K562 (cell line): ENCODE measurements around the gene QRICH1. TPM values are rescaled to one million over a fixed set of nuclear protein-coding genes. Genes with fewer than 3 reads are reported as not detected.

ENCODE experiments used
- ATAC-seq: fragments of 200-7000 bp; cut with Tn5 transposase; 3 replicates; pipeline ENCODE4 v1.9.1; 2020; ENCODE audit warnings: moderate library complexity
- BruUV-seq: library from RNA; stranded (reverse); fragments of 400-500 nt; replicated peaks from 2 replicates; lab custom pipeline; 2021; lab: Mats Ljungman, UMichigan
- CTCF ChIA-PET: fragments of 300-600 bp; formaldehyde crosslinking; extraction: SDS; loops from one replicate; lab custom pipeline; 2021; ENCODE audit warnings: low intra/inter-chr PET ratio; lab: Yijun Ruan, JAX
- POLR2A ChIA-PET: fragments of 300-600, 350-650 bp; sonication (Branson Sonifier 250); formaldehyde crosslinking; extraction: SDS; loops from one replicate; lab custom pipeline; 2021; ENCODE audit warnings: antibody characterized with exemption, inconsistent platforms; lab: Yijun Ruan, JAX
- DNase-seq, 4 experiments: peaks; one replicate each; pipeline versions ENCODE4 v3.0.0 to v3.0.0-alpha.2; 2011 to 2018; ENCODE audit warnings: low spot score in 3 of 4, mixed read lengths in 3 of 4; ENCODE audit errors: extremely low read depth in 1 of 4
- FAIRE-seq: peaks from 2 replicates; lab custom pipeline; 2011; peaks lifted over from hg19 to GRCh38; lab: Jason Lieb, UNC
- H2AFZ ChIP-seq: 2 replicates; pipeline ENCODE4 v1.6.0; 2011; ENCODE audit warnings: low read depth, low read length, control low read depth, inconsistent platforms
- H3K27ac ChIP-seq: fragments of 200-600 bp; 3 replicates; pipeline ENCODE4 v1.8.0; 2011; ENCODE audit warnings: low read depth, mild to moderate bottlenecking, control low read depth, inconsistent platforms, low read length, moderate library complexity, mixed read lengths; ENCODE audit errors: extremely low read depth
- H3K27me3 ChIP-seq, 2 experiments: fragments of 300-600 bp in 1 of 2; 2 replicates in 1 of 2; 3 replicates in 1 of 2; pipeline versions ENCODE4 v1.6.0 to v1.8.0; 2011; ENCODE audit warnings: inconsistent platforms in 2 of 2, low read length in 2 of 2, mild to moderate bottlenecking in 1 of 2, mixed read lengths in 1 of 2, moderate library complexity in 1 of 2; ENCODE audit not compliant: control insufficient read depth in 2 of 2, insufficient read depth in 2 of 2
- H3K36me3 ChIP-seq: fragments of 300-600 bp; 3 replicates; pipeline ENCODE4 v1.8.0; 2011; ENCODE audit warnings: mild to moderate bottlenecking, low read length, inconsistent platforms; ENCODE audit not compliant: control insufficient read depth, insufficient read depth
- H3K4me1 ChIP-seq, 2 experiments: fragments of 200-600 bp in 1 of 2; replicated peaks in 1 of 2; 2 replicates in 1 of 2; 3 replicates in 1 of 2; pipeline versions ENCODE4 v1.5.1 to v1.8.0; 2011; ENCODE audit warnings: inconsistent platforms in 2 of 2, low read length in 2 of 2, mild to moderate bottlenecking in 1 of 2, mixed read lengths in 1 of 2, moderate library complexity in 1 of 2; ENCODE audit not compliant: control insufficient read depth in 2 of 2, insufficient read depth in 2 of 2
- H3K4me2 ChIP-seq: 2 replicates; pipeline ENCODE4 v1.6.1; 2011; ENCODE audit warnings: low read length, control low read depth, inconsistent platforms, mixed read lengths; ENCODE audit not compliant: insufficient read depth
- H3K4me3 ChIP-seq: fragments of 200-600 bp; sonication (generic), shearing (Covaris generic); 2 replicates; pipeline ENCODE4 v1.5.1; 2016; ENCODE audit warnings: control low read depth, inconsistent platforms
- H3K79me2 ChIP-seq: fragments of 200-600 bp; 3 replicates; pipeline ENCODE4 v1.8.0; 2011; ENCODE audit warnings: low read length, inconsistent platforms; ENCODE audit not compliant: control insufficient read depth, insufficient read depth
- H3K9ac ChIP-seq, 2 experiments: 2 replicates each; pipeline versions ENCODE4 v1.6.0 to v1.6.1; 2011; ENCODE audit warnings: low read depth in 2 of 2, low read length in 2 of 2, control low read depth in 1 of 2, inconsistent platforms in 1 of 2, mild to moderate bottlenecking in 1 of 2, mixed read lengths in 1 of 2; ENCODE audit not compliant: insufficient read depth in 1 of 2
- H3K9me1 ChIP-seq: one replicate; pipeline ENCODE4 v1.6.0; 2011; ENCODE audit warnings: inconsistent platforms, mild to moderate bottlenecking, low read length, moderate library complexity; ENCODE audit not compliant: control insufficient read depth, insufficient read depth
- H3K9me3 ChIP-seq: replicated peaks from 2 replicates; pipeline ENCODE4 v1.5.1; 2011; ENCODE audit warnings: low read depth, low read length, inconsistent platforms; ENCODE audit not compliant: control insufficient read depth, insufficient read depth
- H4K20me1 ChIP-seq: replicated peaks from 2 replicates; pipeline ENCODE4 v1.6.1; 2011; ENCODE audit warnings: low read length, inconsistent platforms, mixed read lengths; ENCODE audit not compliant: control insufficient read depth, insufficient read depth
- BACH1 ChIP-seq: fragments of 200-800 bp; sonication (Bioruptor generic); IDR thresholded peaks from 2 replicates; pipeline ENCODE4 v1.6.1; 2016; ENCODE audit warnings: missing genetic modification characterization, missing compliant biosample characterization
- BRF1 ChIP-seq: IDR thresholded peaks from 3 replicates; pipeline ENCODE4 v1.6.1; 2011; ENCODE audit warnings: borderline replicate concordance, mild to moderate bottlenecking; ENCODE audit not compliant: insufficient read length; ENCODE audit errors: extremely low read depth
- CBX8 ChIP-seq: fragments of 200-600 bp; sonication (generic); IDR thresholded peaks from 2 replicates; pipeline ENCODE4 v1.6.1; 2012; ENCODE audit warnings: borderline replicate concordance, mixed run types, low read depth, mild to moderate bottlenecking, moderate library complexity, mixed read lengths, low read length, control low read depth, inconsistent platforms; ENCODE audit not compliant: poor library complexity, severe bottlenecking; ENCODE audit errors: extremely low read depth
- CHD2 ChIP-seq: IDR thresholded peaks from 2 replicates; pipeline ENCODE4 v1.6.1; 2011; ENCODE audit warnings: low read depth, low read length
- HOXB6 ChIP-seq: fragments of 250-450 bp; sonication (Bioruptor Pico); IDR thresholded peaks from 2 replicates; pipeline ENCODE4 v1.5.1; 2022; ENCODE audit warnings: mild to moderate bottlenecking, borderline replicate concordance
- HSF4 ChIP-seq: fragments of 250-450 bp; sonication (Bioruptor Pico); IDR thresholded peaks from 2 replicates; pipeline ENCODE4 v2.1.2; 2022; ENCODE audit warnings: mild to moderate bottlenecking, moderate library complexity, borderline replicate concordance
- MEF2A ChIP-seq: IDR thresholded peaks from 2 replicates; pipeline ENCODE4 v1.6.1; 2011; ENCODE audit warnings: low read depth, mild to moderate bottlenecking, low read length, moderate library complexity; ENCODE audit not compliant: control insufficient read depth
- PHF8 ChIP-seq: fragments of 200-600 bp; sonication (generic); IDR thresholded peaks from 2 replicates; pipeline ENCODE4 v1.6.1; 2012; ENCODE audit warnings: mixed run types, mild to moderate bottlenecking, inconsistent platforms, low read length, moderate library complexity, borderline replicate concordance
- PHTF2 ChIP-seq: fragments of 250-450 bp; sonication (Bioruptor Pico); IDR thresholded peaks from 2 replicates; pipeline ENCODE4 v1.5.0; 2021; ENCODE audit warnings: mild to moderate bottlenecking
- POLR2B ChIP-seq: fragments of 450-650 bp; IDR thresholded peaks from 2 replicates; pipeline ENCODE4 v1.6.1; 2018; ENCODE audit warnings: low read depth; ENCODE audit not compliant: partially characterized antibody
- RBFOX2 ChIP-seq: fragments of 200-400 bp; formaldehyde crosslinking; IDR thresholded peaks from 2 replicates; pipeline ENCODE4 v1.6.1; 2017; ENCODE audit warnings: low read depth, mild to moderate bottlenecking, low read length, moderate library complexity
- SAFB ChIP-seq: fragments of 200-400 bp; formaldehyde crosslinking; IDR thresholded peaks from 2 replicates; pipeline ENCODE4 v1.6.1; 2017; ENCODE audit warnings: low read depth, low read length, borderline replicate concordance
- SIX5 ChIP-seq, 2 experiments: IDR thresholded peaks; 2 replicates each; pipeline ENCODE4 v1.6.1; 2011; ENCODE audit warnings: low read length in 2 of 2, borderline replicate concordance in 1 of 2, low read depth in 1 of 2, mild to moderate bottlenecking in 1 of 2, moderate library complexity in 1 of 2; ENCODE audit not compliant: insufficient read depth in 1 of 2
- TFE3 ChIP-seq: fragments of 450-650 bp; formaldehyde crosslinking; IDR thresholded peaks from 2 replicates; pipeline ENCODE4 v1.4.0; 2020; ENCODE audit warnings: mild to moderate bottlenecking, mixed read lengths
- WGBS: fragments of 100-300 bp; shearing (Covaris generic); methylation state at CpG from one replicate; pipeline ENCODE4 v1.1.6; 2016; ENCODE audit warnings: low coverage, mixed read lengths; ENCODE audit not compliant: insufficient coverage; ENCODE audit errors: missing lambda C conversion rate; 5-methylcytosine and 5-hydroxymethylcytosine counted together
- in situ Hi-C: fragments of 300-500 bp; cut with MboI; formaldehyde crosslinking; loops from 4 replicates; pipeline ENCODE4 v1.15.0; 2018; ENCODE audit warnings: inconsistent platforms, mixed read lengths
- intact Hi-C: fragments of 100-400 bp; cut with micrococcal nuclease; formaldehyde crosslinking; loops from 2 replicates; pipeline ENCODE4 v1.14.2; 2022
- polyA plus RNA-seq, 8 experiments: library from polyadenylated mRNA; depleted of rRNA in 4 of 8; stranded (reverse) in 5 of 8; unstranded in 3 of 8; fragments of >200 nt; fragmentation: Nextera tagmentation in 2 of 8; fragmentation: Illumina TruSeq in 1 of 8; extraction: Ambion mirVana in 2 of 8; extraction: Trizol in 1 of 8; gene quantifications; 2 replicates each; pipeline versions ENCODE4 v1.2.1 to v1.2.3, GENCODE V29; 2011 to 2014; ENCODE audit warnings: inconsistent platforms in 1 of 8, missing spikeins in 1 of 8
- total RNA-seq, 7 experiments: library from RNA; depleted of rRNA in 6 of 7; stranded (reverse); fragments of >200 nt in 6 of 7; fragmentation: Illumina TruSeq in 2 of 7; extraction: Trizol in 2 of 7; gene quantifications; 2 replicates each; pipeline versions ENCODE4 v1.2.1 to v1.2.3, GENCODE V29; 2011 to 2021; ENCODE audit warnings: low replicate concordance in 1 of 7

QRICH1 gene
- total and polyA plus RNA-seq, 9 of the 15 experiments (the other 6 are each of a cell fraction or from before 2014, with no cell fraction given) = 20.1 to 99.2 (median 56.7) TPM

- no peak for TF ChIP-seq SIX5 (IDR thresholded peaks at IDR 0.05; ENCODE audit: borderline replicate concordance in 1 of 2, insufficient read depth in 1 of 2, low read depth in 1 of 2, low read length in 2 of 2)
- TF ChIP-seq PHTF2 (CRISPR knock-in tag) = no peak
- no peak for TF ChIP-seq RBFOX2
- no peak for TF ChIP-seq HSF4 (CRISPR knock-in tag)
- no peak for TF ChIP-seq CHD2
- TF ChIP-seq CBX8 = no peak
- no peak for TF ChIP-seq POLR2B
- TF ChIP-seq MEF2A = no peak
- no peak for TF ChIP-seq PHF8
Measured at GRCh38 chr3:49035281-49035680, 58.6 kb downstream of the QRICH1 start (continued).

- peaks cover 4 to 9% of the 10 kb centered on the region in 2 experiments; a peak in 4 of 5 replicates for H3K4me1 ChIP-seq
- H3K9ac ChIP-seq = no peak overlapping the region
- POLR2A ChIA-PET = interaction anchor here (0.6 to 1.4 kb wide), 3 partner anchors 9 to 252 kb away, joined by 3 to 5 read pairs (median 3); no protein-coding TSS in a partner anchor
- H3K36me3 ChIP-seq = peaks cover 64% of the 10 kb centered on the region; the same call in 2 of the 3 replicates
- no peak overlapping the region for H2AFZ ChIP-seq
- ATAC-seq = no peak
- no peak for DNase-seq
- H3K9me1 ChIP-seq = no peaks in the 10 kb centered on the region
- no peak for TF ChIP-seq BACH1 (tag)
- TF ChIP-seq SAFB = no peak
- no peak for TF ChIP-seq BRF1
- TF ChIP-seq TFE3 (CRISPR knock-in tag) = no peak
- no peak for TF ChIP-seq HOXB6
- TF ChIP-seq, all 486 proteins: peak for 0
- in situ Hi-C loops = no loop called here
- WGBS = 100% methylated on average over 2 of the region's 2 CpGs
- no peaks in the 10 kb centered on the region for H3K27me3 ChIP-seq
- CTCF ChIA-PET = no interaction called here
- H3K79me2 ChIP-seq = no peaks in the 10 kb centered on the region
- no peaks in the 10 kb centered on the region for H4K20me1 ChIP-seq
- no peak overlapping the region for H3K4me2 ChIP-seq
- FAIRE-seq = no peak
- H3K27ac ChIP-seq = no peak overlapping the region
- intact Hi-C loops = no loop called here
- no peaks in the 10 kb centered on the region for H3K9me3 ChIP-seq
- no TSS peak for BruUV-seq
- no peak overlapping the region for H3K4me3 ChIP-seq
Measured at GRCh38 chr3:49034650-49035049, 59.2 kb downstream of the QRICH1 start.
